Pancreas (tissue), 10 donors: Measurements from ENCODE around the gene HMGB1. TPM values are rescaled to one million over a fixed set of nuclear protein-coding genes. Genes with fewer than 3 reads are reported as not detected.
A peak's percentile ranks its signal among the peaks of the same experiment; 100 is the strongest.
"Not testable (repeated sequence)": the region's sequence is repeated elsewhere in the genome, so short reads cannot be mapped to it uniquely, and the experiment has no call there.

Experiments
- ATAC-seq, 4 donors: fragments of 200-7000 bp; cut with Tn5 transposase; one replicate each; pipeline versions ENCODE4 v1.8.0 to v1.9.1; 2020; ENCODE audit warnings: mild to moderate bottlenecking in 4 of 4, moderate library complexity in 4 of 4
- DNase-seq, 6 donors: peaks; one replicate each; pipeline ENCODE4 v3.0.0-alpha.2; 2020
- FAIRE-seq: peaks from 2 replicates; lab custom pipeline; 2012; peaks lifted over from hg19 to GRCh38; lab: Jason Lieb, UNC
- H3K27ac ChIP-seq, 4 donors: fragments of 200-600 bp; sonication (generic); 1 replicate in 3 of 4; 2 replicates in 1 of 4; pipeline versions ENCODE4 v1.5.0 to v1.8.0; 2020
- H3K27me3 ChIP-seq, 4 donors: fragments of 200-600 bp; one replicate each; pipeline ENCODE4 v1.8.0; 2021
- H3K36me3 ChIP-seq, 3 donors: fragments of 200-600 bp; sonication (generic) in 1 of 3; one replicate each; pipeline versions ENCODE4 v1.5.0 to v1.8.0; 2020 to 2021
- H3K4me1 ChIP-seq, 3 donors: fragments of 200-600 bp; one replicate each; pipeline ENCODE4 v1.8.0; 2021
- H3K4me3 ChIP-seq, 4 donors: fragments of 200-600 bp; sonication (generic) in 2 of 4; one replicate each; pipeline versions ENCODE4 v1.5.0 to v1.8.0; 2020 to 2021
- H3K9me3 ChIP-seq, 4 donors: fragments of 200-600 bp; one replicate each; pipeline ENCODE4 v1.8.0; 2021
- CTCF ChIP-seq, 4 donors: fragments of 200-600 bp; sonication (generic) in 3 of 4; IDR thresholded peaks; one replicate each; pipeline versions ENCODE4 v1.5.0 to v1.8.0; 2021; ENCODE audit warnings: antibody characterized with exemption in 4 of 4
- WGBS, 2 donors: extraction: QIAGEN DNeasy Blood & Tissue Kit; methylation state at CpG; one replicate each; pipeline ENCODE4 v1.1.7; 2013; 5-methylcytosine and 5-hydroxymethylcytosine counted together
- intact Hi-C, 3 donors: fragments of 100-400 bp; cut with DNase I; formaldehyde crosslinking; loops; one replicate each; pipeline versions ENCODE4 v1.11.1 to v1.14.2; 2022
- polyA plus RNA-seq, 2 donors: library from polyadenylated mRNA; stranded (reverse); fragments of 200-250 nt; gene quantifications; one replicate each; pipeline ENCODE4 v1.2.3, GENCODE V29; 2013
- total RNA-seq, 6 donors: library from RNA; stranded (reverse); fragmentation: NEBNext Ultra II Directional in 4 of 6; extraction: Animal tissue kit (Norgen Biotek cat#: 25700) in 4 of 6; gene quantifications; one replicate each; pipeline versions ENCODE4 v1.2.1 to v1.2.4, GENCODE V29; 2021 to 2023
- donor health status: healthy with polysubstance abuse.
- donor health status: DM: no; HTN: no; CAD: no; lungs with moderate emphysema.
- donor health status: DM: no; HTN: no; CAD: no.
- donor health status: control.
- donor health status: control.
- donor health status: Bipolar disorder and iron deficiency.
- donor health status: DM: yes; HTN: yes; CAD: no.
- donor health status: DM: no; HTN: no; CAD: no.
- donor health status: DM: no; HTN: no; CAD: no.
- donor health status: DM: yes; HTN: yes; CAD: no.

Gene HMGB1
- total and polyA plus RNA-seq, 8 donors: 53.5 to 196 (median 97.5) TPM

- peak; percentile 61 to 75 (median 67) for ATAC-seq
- peak; percentile 69 to 89 (median 80) for DNase-seq
- Histone ChIP-seq H3K4me3 (peak overlapping the region; percentile 28 to 89 (median 53)), H3K27ac (peak overlapping the region; percentile 90 to 99 (median 96)), H3K27me3 (no peaks in the 10 kb centered on the region), H3K9me3 (no peaks in the 10 kb centered on the region), H3K36me3 (peaks cover 0 to 18% (median 6%) of the 10 kb centered on the region in 3 donors), H3K4me1 (peaks cover 10 to 20% (median 18%) of the 10 kb centered on the region in 3 donors)
- intact Hi-C loops: no loop called here
- FAIRE-seq: no peak
- no peak for TF ChIP-seq CTCF (IDR thresholded peaks at IDR 0.05)
- WGBS, 2 donors: 0 to 1% methylated on average over 14 to 123 of the region's 136 CpGs
Observed at GRCh38 chr13:30464496-30465342, 1.0 kb downstream of the HMGB1 start.

DNA sequence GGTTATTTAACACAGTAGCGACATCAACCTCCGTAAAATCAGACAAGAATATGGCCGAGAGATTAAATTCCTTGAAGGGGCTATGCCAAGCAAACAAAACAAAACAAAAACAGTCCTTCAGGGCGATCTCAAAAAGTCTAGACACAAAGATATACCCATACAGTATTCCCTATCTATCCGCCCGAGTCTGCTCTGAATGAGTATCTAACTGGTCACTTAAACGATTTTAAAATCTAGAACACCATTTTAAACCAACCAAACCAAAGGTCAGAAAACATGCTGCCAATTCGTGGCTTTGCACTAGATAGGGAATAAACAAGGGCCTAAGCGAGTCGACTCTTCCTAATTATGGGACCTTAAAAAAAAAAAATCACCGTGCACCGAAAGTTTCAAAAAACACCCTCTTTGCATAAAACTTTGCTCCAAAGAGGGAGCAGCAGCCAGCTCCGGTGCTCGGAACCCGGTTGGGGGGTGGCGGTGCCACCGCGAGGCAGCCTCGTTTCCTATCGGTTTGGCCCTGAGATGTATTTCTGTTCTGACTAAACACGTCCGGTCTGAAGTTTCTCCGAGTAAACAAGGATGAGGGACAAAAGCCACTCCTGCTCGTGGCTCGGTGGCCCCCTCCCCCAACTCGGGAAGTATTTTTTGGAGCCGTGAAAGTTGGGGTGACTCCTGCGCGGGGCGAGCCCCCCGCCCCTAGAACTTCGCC, 1.8 kb downstream of the HMGB1 start:
- Histone ChIP-seq H3K27me3 (no peaks in the 10 kb centered on the region), H3K36me3 (peaks cover 0 to 18% (median 6%) of the 10 kb centered on the region in 3 donors), H3K4me1 (peaks cover 10 to 20% (median 18%) of the 10 kb centered on the region in 3 donors), H3K9me3 (no peaks in the 10 kb centered on the region), H3K27ac (peak overlapping the region; percentile 90 to 99 (median 96)), H3K4me3 (peak overlapping the region; percentile 28 to 89 (median 53))
- no peak for FAIRE-seq
- peak; percentile 28 to 45 (median 40) for ATAC-seq
- intact Hi-C loops: no loop called here
- TF ChIP-seq CTCF (IDR thresholded peaks at IDR 0.05): no peak
- 0% methylated on average over 32 of the region's 32 CpGs for WGBS, 2 donors
- DNase-seq: peak; percentile 59 to 82 (median 70)

DNA sequence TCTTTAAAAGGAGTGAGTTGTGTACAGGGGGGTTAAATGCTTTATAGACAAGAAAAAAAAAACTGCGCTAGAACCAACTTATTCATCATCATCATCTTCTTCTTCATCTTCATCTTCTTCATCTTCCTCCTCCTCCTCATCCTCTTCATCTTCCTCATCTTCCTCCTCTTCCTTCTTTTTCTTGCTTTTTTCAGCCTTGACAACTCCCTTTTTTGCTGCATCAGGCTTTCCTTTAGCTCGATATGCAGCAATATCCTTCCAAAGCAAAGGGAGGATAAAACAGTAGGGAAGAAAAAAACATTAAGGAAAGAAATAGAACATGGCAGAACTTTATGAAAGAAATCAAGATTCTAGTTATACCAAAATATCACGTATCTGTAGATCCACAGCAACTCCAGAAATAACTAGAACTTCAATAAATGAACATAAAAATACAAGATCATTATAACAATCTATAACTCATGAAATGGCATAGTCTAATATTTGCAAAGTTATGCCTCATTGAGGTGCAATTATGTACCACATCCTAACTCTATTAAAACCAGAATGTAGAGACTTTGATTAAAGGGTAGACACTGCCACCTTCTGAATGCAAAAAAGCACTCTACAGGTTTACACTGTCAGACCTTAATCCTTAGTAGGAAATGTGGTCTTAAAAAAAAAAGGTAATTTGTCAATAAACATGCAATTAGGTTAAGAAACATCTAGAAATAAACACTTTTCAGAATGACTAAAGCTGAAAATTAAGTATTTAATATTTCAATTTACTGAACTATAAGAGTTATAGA, 4.3 kb downstream of the HMGB1 start:
- H3K4me3 ChIP-seq, intact Hi-C loops, ATAC-seq, H3K9me3 ChIP-seq, H3K27me3 ChIP-seq, DNase-seq, H3K27ac ChIP-seq: not testable (repeated sequence)
- peaks cover 10 to 20% (median 18%) of the 10 kb centered on the region in 3 donors for H3K4me1 ChIP-seq
- H3K36me3 ChIP-seq: peaks cover 0 to 18% (median 6%) of the 10 kb centered on the region in 3 donors
- peak; percentile 41 for FAIRE-seq
- WGBS, 2 donors: 84 to 91% methylated on average over 3 of the region's 3 CpGs
- TF ChIP-seq CTCF (IDR thresholded peaks at IDR 0.05): peak in 2 of 4 donors; percentile 9 to 11

GRCh38 chr13:30457306-30457891, 8.3 kb downstream of the HMGB1 start:
- peaks cover 0 to 9% (median 6%) of the 10 kb centered on the region in 3 donors for H3K36me3 ChIP-seq
- TF ChIP-seq CTCF (IDR thresholded peaks at IDR 0.05): no peak
- no peaks in the 10 kb centered on the region for H3K27me3 ChIP-seq
- no peak for DNase-seq
- intact Hi-C loops: no loop called here
- H3K9me3 ChIP-seq: no peaks in the 10 kb centered on the region
- no peak overlapping the region for H3K4me3 ChIP-seq
- peaks cover 0 to 11% (median 8%) of the 10 kb centered on the region in 3 donors for H3K4me1 ChIP-seq
- WGBS, 2 donors: 68 to 80% methylated on average over 3 of the region's 3 CpGs
- ATAC-seq: no peak
- no peak overlapping the region for H3K27ac ChIP-seq
- no peak for FAIRE-seq
